ENCODE data around the gene NSMCE1. TPM values are rescaled to one million over a fixed set of nuclear protein-coding genes. Genes with fewer than 3 reads are reported as not detected.
"Not testable (repeated sequence)": the region's sequence is repeated elsewhere in the genome, so short reads cannot be mapped to it uniquely, and the experiment has no call there.

The NSMCE1 gene
- total RNA-seq, 1 donor from 2014 or later, result 35.8 TPM

DNA sequence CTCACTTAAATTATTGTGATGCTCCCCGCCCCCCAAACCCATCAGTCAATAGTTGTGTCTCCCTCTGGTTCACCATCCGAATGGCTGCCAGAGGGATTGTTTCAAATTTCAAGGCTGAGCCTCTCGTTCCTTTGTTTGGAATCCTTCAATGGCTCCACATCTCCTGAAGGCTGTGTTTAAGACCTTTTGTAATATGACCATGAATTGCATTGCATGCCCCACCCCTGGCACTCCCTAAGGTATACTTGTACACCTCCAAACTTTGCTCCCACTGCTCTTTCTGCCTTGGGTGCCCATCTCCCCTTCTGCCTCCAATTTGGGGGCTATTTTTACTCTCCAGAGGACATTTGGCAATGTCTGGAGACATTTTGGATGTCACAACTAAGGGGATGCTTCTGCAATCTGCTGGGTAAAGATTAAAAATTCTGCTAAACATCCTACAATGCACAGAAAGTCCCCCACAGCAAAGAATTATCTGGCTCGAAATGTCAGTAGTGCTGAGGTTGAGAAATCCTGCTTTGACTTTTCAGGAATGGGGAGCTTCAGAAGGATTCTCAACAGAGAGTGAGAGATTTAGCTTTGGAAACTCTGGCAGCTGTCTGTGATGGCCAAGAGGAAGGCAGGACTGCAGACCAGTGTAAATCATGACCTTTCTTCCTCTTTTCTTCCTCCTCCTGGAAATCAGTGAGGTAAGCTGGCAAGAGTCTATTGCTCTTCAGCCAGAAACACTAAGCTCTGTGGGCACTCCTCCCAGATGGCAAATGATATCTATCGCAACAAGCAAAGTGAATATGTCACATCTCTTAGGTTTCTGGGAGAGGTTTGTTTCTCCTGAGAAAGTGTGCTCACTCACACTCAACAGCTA, 36.5 kb upstream of the NSMCE1 start:
- DNase-seq (ENCODE audit: missing footprints) (no peak), ATAC-seq (no peak)
- intact Hi-C loops (cut with DNase I), result no loop called here

- intact Hi-C loops (cut with DNase I), result no loop called here
- ATAC-seq (no peak), DNase-seq (ENCODE audit: missing footprints) (no peak)
Measured at GRCh38 chr16:27304102-27304501, 35.5 kb upstream of the NSMCE1 start.

- intact Hi-C loops (cut with DNase I), result no loop called here
- no peak for DNase-seq (ENCODE audit: missing footprints)
- ATAC-seq, result no peak
Measured at GRCh38 chr16:27303256-27304100, 34.9 kb upstream of the NSMCE1 start.

GRCh38 chr16:27302126-27302525, 33.6 kb upstream of the NSMCE1 start:
- DNase-seq (ENCODE audit: missing footprints), result no peak
- intact Hi-C loops (cut with DNase I), result no loop called here
- no peak for ATAC-seq

- no peak for ATAC-seq
- intact Hi-C loops (cut with DNase I), result no loop called here
- DNase-seq (ENCODE audit: missing footprints), result no peak
Measured at GRCh38 chr16:27301236-27301861, 32.8 kb upstream of the NSMCE1 start.

- no peak for DNase-seq (ENCODE audit: missing footprints)
- no peak for ATAC-seq
- intact Hi-C loops (cut with DNase I), result no loop called here
Measured at GRCh38 chr16:27298132-27298531, 29.6 kb upstream of the NSMCE1 start.

DNA sequence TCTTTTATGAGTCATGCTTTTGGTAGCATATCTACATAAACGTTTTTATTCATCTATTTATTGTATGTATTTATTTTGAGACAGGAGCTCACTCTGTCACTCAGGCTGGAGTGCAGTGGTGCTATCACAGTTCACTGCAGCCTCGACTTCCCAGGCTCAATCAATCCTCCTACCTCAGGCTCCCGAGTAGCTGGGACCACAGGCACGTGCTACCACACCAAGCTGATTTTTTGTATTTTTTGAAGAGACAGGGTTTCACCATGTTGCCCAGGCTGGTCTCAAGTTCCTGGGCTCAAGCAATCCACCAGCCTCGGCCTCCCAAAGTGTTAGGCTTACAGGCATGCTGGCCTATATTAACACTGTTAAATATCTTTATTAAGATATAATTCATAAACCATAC, 24.8 kb upstream of the NSMCE1 start:
- no peak for ATAC-seq
- intact Hi-C loops (cut with DNase I), result no loop called here
- DNase-seq (ENCODE audit: missing footprints), result no peak

DNA sequence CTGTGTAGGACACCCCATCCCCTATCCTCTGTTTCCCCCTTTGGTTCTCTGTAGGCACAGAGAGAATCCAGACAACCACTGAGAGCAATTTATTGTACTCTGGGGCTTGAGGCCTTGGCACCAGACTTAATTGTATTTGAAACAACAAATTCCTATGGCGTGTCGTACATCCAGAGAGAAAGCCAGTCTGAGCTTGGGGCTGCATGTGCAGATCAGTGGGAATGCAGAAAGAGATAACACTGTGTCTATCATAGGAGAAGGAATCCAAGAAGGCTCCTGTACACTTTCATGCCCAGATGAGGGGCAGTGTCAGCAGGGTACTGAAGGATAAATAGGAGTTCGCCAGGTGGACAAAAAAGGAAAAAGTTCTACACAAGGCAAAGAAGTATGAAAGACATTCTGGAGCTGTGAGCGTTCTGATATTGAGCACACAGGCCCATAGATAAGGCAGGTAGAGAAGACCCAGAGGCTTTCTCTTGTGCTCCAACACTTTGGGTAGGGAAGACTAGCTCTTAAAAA, 23.2 kb upstream of the NSMCE1 start:
- ATAC-seq (no peak), DNase-seq (ENCODE audit: missing footprints) (no peak)
- intact Hi-C loops (cut with DNase I), result no loop called here

GRCh38 chr16:27291106-27291505, 22.5 kb upstream of the NSMCE1 start:
- intact Hi-C loops (cut with DNase I), result no loop called here
- no peak for DNase-seq (ENCODE audit: missing footprints)

GRCh38 chr16:27290562-27290961, 22.0 kb upstream of the NSMCE1 start:
- intact Hi-C loops (cut with DNase I), result no loop called here
- ATAC-seq, result no peak
- no peak for DNase-seq (ENCODE audit: missing footprints)

More at GRCh38 chr16:27291106-27291505, 22.5 kb upstream of the NSMCE1 start:
- no peak for ATAC-seq

DNA sequence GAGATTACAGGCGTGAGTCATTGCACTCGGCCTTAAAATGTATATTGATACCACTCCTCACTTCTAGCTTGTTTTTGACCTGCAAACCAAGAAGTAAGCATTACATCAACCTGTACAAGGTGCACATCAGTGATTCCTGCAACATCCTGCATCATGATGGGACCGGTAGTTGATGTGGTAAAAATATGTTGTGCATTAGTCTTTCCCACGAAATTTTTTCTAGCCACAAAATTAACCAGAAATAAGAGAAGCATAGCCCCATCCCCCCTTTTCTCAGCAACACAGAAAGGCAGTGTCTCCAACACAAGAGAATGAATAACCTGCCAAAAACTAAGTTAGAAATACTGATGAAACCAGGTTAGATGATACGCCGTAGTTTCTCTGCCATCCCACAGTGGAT, 21.1 kb upstream of the NSMCE1 start:
- no peak for ATAC-seq
- intact Hi-C loops (cut with DNase I), result no loop called here
- DNase-seq (ENCODE audit: missing footprints), result no peak

GRCh38 chr16:27288313-27288712, 19.7 kb upstream of the NSMCE1 start:
- intact Hi-C loops (cut with DNase I); DNase-seq (ENCODE audit: missing footprints); ATAC-seq: not testable (repeated sequence)

DNA sequence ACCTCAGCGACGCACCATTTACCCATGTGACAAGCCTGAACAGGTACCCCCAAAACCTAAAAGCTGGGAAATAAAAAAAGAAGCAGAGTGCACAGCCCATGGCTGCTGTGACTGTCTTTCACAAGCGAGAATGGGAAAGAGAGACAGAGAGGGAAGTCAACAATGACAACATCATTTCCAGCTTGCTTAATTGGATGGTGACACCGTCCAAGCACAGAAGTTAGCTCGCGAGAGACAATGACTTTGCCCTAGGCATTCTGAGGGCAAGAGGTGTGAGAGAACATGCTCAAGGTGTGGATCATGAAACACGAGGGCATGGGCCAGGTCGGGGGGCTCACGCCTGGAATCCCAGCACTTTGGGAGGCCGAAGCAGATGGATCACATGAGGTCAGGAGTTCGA, 19.3 kb upstream of the NSMCE1 start:
- ATAC-seq, result no peak
- no peak for DNase-seq (ENCODE audit: missing footprints)

GRCh38 chr16:27287051-27287811, 18.7 kb upstream of the NSMCE1 start:
- ATAC-seq (no peak), DNase-seq (ENCODE audit: missing footprints) (no peak)
- intact Hi-C loops (cut with DNase I), result no loop called here

More for the DNA sequence above, 19.3 kb upstream of the NSMCE1 start:
- intact Hi-C loops (cut with DNase I), result no loop called here

DNA sequence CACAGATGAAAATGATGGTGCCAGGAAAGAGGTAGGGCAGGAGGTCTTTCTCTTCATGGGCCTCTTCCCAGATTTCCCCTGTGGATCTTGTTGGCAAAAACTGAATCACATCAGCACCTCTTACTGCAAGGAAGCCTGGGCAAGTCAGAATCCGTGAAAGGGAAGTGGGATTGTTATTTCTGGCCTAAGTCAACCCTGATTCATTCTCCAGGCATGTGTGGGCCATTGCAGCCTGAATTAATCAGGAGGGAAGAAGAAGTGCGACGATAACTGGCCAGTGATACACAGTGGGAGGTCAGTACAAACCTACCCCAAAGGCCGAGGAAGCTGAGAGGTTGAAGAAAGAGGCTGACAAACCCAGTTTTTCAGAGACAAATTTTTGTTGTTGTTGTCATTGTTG, 17.9 kb upstream of the NSMCE1 start:
- intact Hi-C loops (cut with DNase I), result no loop called here
- peak; percentile 70 for ATAC-seq
- DNase-seq (ENCODE audit: missing footprints), result no peak

GRCh38 chr16:27285676-27286196, 17.2 kb upstream of the NSMCE1 start:
- peak; percentile 38 for ATAC-seq
- no peak for DNase-seq (ENCODE audit: missing footprints)
- intact Hi-C loops (cut with DNase I), result no loop called here

- intact Hi-C loops (cut with DNase I), result no loop called here
- ATAC-seq (no peak), DNase-seq (ENCODE audit: missing footprints) (no peak)
Measured at GRCh38 chr16:27284865-27285675, 16.5 kb upstream of the NSMCE1 start.

DNA sequence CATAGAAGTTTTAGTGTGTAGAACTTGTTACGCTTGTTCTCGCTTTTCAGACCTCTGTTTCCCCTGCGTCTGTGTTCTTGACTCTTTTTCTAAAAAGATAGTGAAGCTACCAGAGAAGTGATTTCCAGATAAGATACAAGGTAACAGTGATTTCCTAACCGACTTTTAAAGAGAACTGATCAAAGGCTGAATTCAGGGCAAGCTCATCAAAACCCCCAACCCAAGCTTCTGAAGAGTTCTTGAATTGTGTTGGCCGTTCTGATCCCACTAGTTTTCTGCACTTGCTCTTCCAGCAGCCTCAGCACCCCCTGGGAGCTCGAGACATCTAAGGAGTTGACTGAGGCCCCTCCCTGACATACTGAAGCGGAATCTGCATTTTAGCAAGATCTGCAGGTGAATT, 12.7 kb upstream of the NSMCE1 start:
- DNase-seq (ENCODE audit: missing footprints) (no peak), ATAC-seq (no peak)
- intact Hi-C loops (cut with DNase I), result no loop called here

Measured in Right ventricle myocardium inferior (tissue), 1 donor.